Karpas-422 (cell line): ENCODE results near the gene SYT1. TPM values are rescaled to one million over a fixed set of nuclear protein-coding genes. Genes with fewer than 3 reads are reported as not detected.
"Not testable (repeated sequence)": the region's sequence is repeated elsewhere in the genome, so short reads cannot be mapped to it uniquely, and the experiment has no call there.

Experiments
- DNase-seq: peaks from one replicate; pipeline ENCODE4 v3.0.0-alpha.2; 2015
- H2AFZ ChIP-seq: fragments of 200-600 bp; sonication (generic); 2 replicates; pipeline ENCODE4 v1.6.1; 2014; ENCODE audit warnings: antibody characterized with exemption, low read length, mixed read lengths
- H3K27ac ChIP-seq: fragments of 200-600 bp; sonication (generic); 2 replicates; pipeline ENCODE4 v1.5.1; 2014; ENCODE audit warnings: mild to moderate bottlenecking, low read length, moderate library complexity
- H3K27me3 ChIP-seq: fragments of 200-600 bp; sonication (generic); 2 replicates; pipeline ENCODE4 v1.6.1; 2014; ENCODE audit warnings: low read length, mixed read lengths
- H3K36me3 ChIP-seq: fragments of 200-600 bp; sonication (generic); 2 replicates; pipeline ENCODE4 v1.6.1; 2014; ENCODE audit warnings: low read length, mixed read lengths; ENCODE audit not compliant: insufficient read depth
- H3K4me1 ChIP-seq: fragments of 200-600 bp; sonication (generic); 2 replicates; pipeline ENCODE4 v1.6.1; 2014; ENCODE audit warnings: mild to moderate bottlenecking, low read length, mixed read lengths
- H3K4me2 ChIP-seq: fragments of 200-600 bp; sonication (generic); 2 replicates; pipeline ENCODE4 v1.6.1; 2014; ENCODE audit warnings: low read length, low read depth, mild to moderate bottlenecking; ENCODE audit not compliant: poor library complexity, severe bottlenecking
- H3K4me3 ChIP-seq: fragments of 200-600 bp; sonication (generic); 2 replicates; pipeline ENCODE4 v1.5.1; 2014; ENCODE audit warnings: mild to moderate bottlenecking, antibody characterized with exemption, low read length, mixed read lengths
- H3K79me2 ChIP-seq: fragments of 200-600 bp; sonication (generic); 2 replicates; pipeline ENCODE4 v1.6.1; 2014; ENCODE audit warnings: mild to moderate bottlenecking, low read length, mixed read lengths
- H3K9ac ChIP-seq: fragments of 200-600 bp; sonication (generic); 2 replicates; pipeline ENCODE4 v1.6.0; 2014; ENCODE audit warnings: low read length
- H3K9me2 ChIP-seq: fragments of 200-600 bp; sonication (generic), shearing (Covaris generic); replicated peaks from 2 replicates; pipeline ENCODE4 v1.6.0; 2014; ENCODE audit warnings: mild to moderate bottlenecking, low read length, moderate library complexity; ENCODE audit not compliant: insufficient read depth
- H3K9me3 ChIP-seq: fragments of 300-700, 200-600 bp; sonication (generic); 2 replicates; pipeline ENCODE4 v1.6.1; 2014; ENCODE audit warnings: low read length, mixed read lengths
- H4K20me1 ChIP-seq: fragments of 200-600 bp; sonication (generic); 2 replicates; pipeline ENCODE4 v1.6.1; 2014; ENCODE audit warnings: mild to moderate bottlenecking, antibody characterized with exemption, low read length, low read depth; ENCODE audit not compliant: insufficient read depth
- total RNA-seq: library from RNA; depleted of rRNA; stranded (reverse); fragments of >200 nt; shearing (Covaris generic); gene quantifications from 2 replicates; pipeline ENCODE4 v1.2.3, GENCODE V29; 2014; ENCODE audit warnings: low replicate concordance

The SYT1 gene
- total RNA-seq, 1 experiment from 2014 or later = not detected

- no peaks in the 10 kb centered on the region; the same call in 1 of the 2 replicates for H3K27me3 ChIP-seq
- no peak overlapping the region for H2AFZ ChIP-seq
- no peak overlapping the region for H3K4me3 ChIP-seq
- DNase-seq = no peak
- H3K9me2 ChIP-seq = no peaks in the 10 kb centered on the region
- H3K4me2 ChIP-seq = no peak overlapping the region
- no peaks in the 10 kb centered on the region for H4K20me1 ChIP-seq
- no peaks in the 10 kb centered on the region for H3K36me3 ChIP-seq
- H3K4me1 ChIP-seq = no peaks in the 10 kb centered on the region
- no peaks in the 10 kb centered on the region for H3K79me2 ChIP-seq
- H3K27ac ChIP-seq = no peak overlapping the region
- no peaks in the 10 kb centered on the region for H3K9me3 ChIP-seq
- no peak overlapping the region for H3K9ac ChIP-seq
Observed at GRCh38 chr12:79200176-79200575, 335.6 kb downstream of the SYT1 start.

- Histone ChIP-seq H3K4me1 (no peaks in the 10 kb centered on the region), H3K36me3 (no peaks in the 10 kb centered on the region), H3K79me2 (no peaks in the 10 kb centered on the region), H3K4me3 (no peak overlapping the region), H3K9me3 (no peaks in the 10 kb centered on the region), H3K9me2 (no peaks in the 10 kb centered on the region), H3K9ac (no peak overlapping the region), H3K27me3 (no peaks in the 10 kb centered on the region), H4K20me1 (no peaks in the 10 kb centered on the region), H3K27ac (no peak overlapping the region), H3K4me2 (no peak overlapping the region), H2AFZ (no peak overlapping the region)
- no peak for DNase-seq
Observed at GRCh38 chr12:79203058-79203647, 338.6 kb downstream of the SYT1 start.

GRCh38 chr12:79206871-79207270, 342.3 kb downstream of the SYT1 start:
- no peaks in the 10 kb centered on the region for H3K9me3 ChIP-seq
- H2AFZ ChIP-seq = no peak overlapping the region
- no peak overlapping the region for H3K4me2 ChIP-seq
- H3K36me3 ChIP-seq = no peaks in the 10 kb centered on the region
- no peak overlapping the region for H3K4me3 ChIP-seq
- H3K4me1 ChIP-seq = no peaks in the 10 kb centered on the region
- no peaks in the 10 kb centered on the region for H3K9me2 ChIP-seq
- no peak overlapping the region for H3K27ac ChIP-seq
- no peaks in the 10 kb centered on the region for H3K79me2 ChIP-seq
- DNase-seq = no peak
- no peaks in the 10 kb centered on the region for H3K27me3 ChIP-seq
- H3K9ac ChIP-seq = no peak overlapping the region
- no peaks in the 10 kb centered on the region for H4K20me1 ChIP-seq

- H3K9me3 ChIP-seq, H3K9ac ChIP-seq, H4K20me1 ChIP-seq, H3K4me2 ChIP-seq, H3K9me2 ChIP-seq, H3K4me3 ChIP-seq, H3K27ac ChIP-seq, H2AFZ ChIP-seq, H3K4me1 ChIP-seq, H3K36me3 ChIP-seq, H3K27me3 ChIP-seq, H3K79me2 ChIP-seq, DNase-seq: not testable (repeated sequence)
Observed at GRCh38 chr12:79210403-79210802, 345.8 kb downstream of the SYT1 start.

- H3K4me2 ChIP-seq = no peak overlapping the region
- no peaks in the 10 kb centered on the region for H3K36me3 ChIP-seq
- H4K20me1 ChIP-seq = no peaks in the 10 kb centered on the region
- no peak overlapping the region for H3K27ac ChIP-seq
- H3K79me2 ChIP-seq = no peaks in the 10 kb centered on the region
- no peak overlapping the region for H2AFZ ChIP-seq
- H3K4me1 ChIP-seq = no peaks in the 10 kb centered on the region
- no peaks in the 10 kb centered on the region for H3K9me3 ChIP-seq
- no peaks in the 10 kb centered on the region; the same call in 1 of the 2 replicates for H3K9me2 ChIP-seq
- no peak overlapping the region for H3K4me3 ChIP-seq
- no peak overlapping the region for H3K9ac ChIP-seq
- no peak for DNase-seq
- H3K27me3 ChIP-seq = no peaks in the 10 kb centered on the region
Observed at GRCh38 chr12:79217306-79217705, 352.7 kb downstream of the SYT1 start.

- Histone ChIP-seq H3K27me3 (no peaks in the 10 kb centered on the region), H2AFZ (no peak overlapping the region), H3K27ac (no peak overlapping the region), H3K9me3 (no peaks in the 10 kb centered on the region), H3K4me1 (no peaks in the 10 kb centered on the region), H3K79me2 (no peaks in the 10 kb centered on the region), H3K4me2 (no peak overlapping the region), H3K9ac (no peak overlapping the region), H3K9me2 (no peaks in the 10 kb centered on the region; the same call in 1 of the 2 replicates), H4K20me1 (no peaks in the 10 kb centered on the region), H3K4me3 (no peak overlapping the region), H3K36me3 (no peaks in the 10 kb centered on the region)
- no peak for DNase-seq
Observed at GRCh38 chr12:79223210-79223609, 358.6 kb downstream of the SYT1 start.

GRCh38 chr12:79223761-79224160, 359.2 kb downstream of the SYT1 start:
- Histone ChIP-seq H3K4me3 (no peak overlapping the region), H2AFZ (no peak overlapping the region), H3K27me3 (no peaks in the 10 kb centered on the region), H3K9me2 (no peaks in the 10 kb centered on the region; the same call in 1 of the 2 replicates), H3K9ac (no peak overlapping the region), H3K4me2 (no peak overlapping the region), H3K79me2 (no peaks in the 10 kb centered on the region), H3K36me3 (no peaks in the 10 kb centered on the region), H4K20me1 (no peaks in the 10 kb centered on the region), H3K27ac (no peak overlapping the region), H3K9me3 (no peaks in the 10 kb centered on the region), H3K4me1 (no peaks in the 10 kb centered on the region)
- no peak for DNase-seq

GRCh38 chr12:79227091-79227490, 362.5 kb downstream of the SYT1 start:
- no peaks in the 10 kb centered on the region for H3K79me2 ChIP-seq
- no peak overlapping the region for H3K4me2 ChIP-seq
- no peak overlapping the region for H2AFZ ChIP-seq
- H3K9me3 ChIP-seq = no peaks in the 10 kb centered on the region
- no peaks in the 10 kb centered on the region; the same call in 1 of the 2 replicates for H3K9me2 ChIP-seq
- no peaks in the 10 kb centered on the region for H4K20me1 ChIP-seq
- no peaks in the 10 kb centered on the region for H3K4me1 ChIP-seq
- H3K27me3 ChIP-seq = no peaks in the 10 kb centered on the region
- H3K27ac ChIP-seq = no peak overlapping the region
- no peaks in the 10 kb centered on the region for H3K36me3 ChIP-seq
- no peak for DNase-seq
- H3K4me3 ChIP-seq = no peak overlapping the region
- no peak overlapping the region for H3K9ac ChIP-seq
